K562 (cell line): ENCODE results near the gene NFYC. TPM values are rescaled to one million over a fixed set of nuclear protein-coding genes. Genes with fewer than 3 reads are reported as not detected.

ENCODE experiments used
- EHMT2 ChIP-seq: fragments of 450-650 bp; IDR thresholded peaks from 2 replicates; pipeline ENCODE4 v1.6.1; 2018; ENCODE audit warnings: antibody characterized with exemption
- HES1 ChIP-seq: fragments of 450-650 bp; IDR thresholded peaks from 2 replicates; pipeline ENCODE4 v1.6.1; 2016; ENCODE audit warnings: low read depth, mild to moderate bottlenecking, moderate library complexity
- JUNB ChIP-seq: fragments of 450-650 bp; formaldehyde crosslinking; conservative IDR thresholded peaks from 2 replicates; pipeline ENCODE4 v1.4.0; 2020; ENCODE audit warnings: mild to moderate bottlenecking
- MCM7 ChIP-seq, 2 experiments: fragments of 450-650 bp; IDR thresholded peaks; 2 replicates each; pipeline ENCODE4 v1.6.1; 2016 to 2018
- NR4A1 ChIP-seq, 2 experiments: fragments of 250-450 bp in 1 of 2; fragments of 450-650 bp in 1 of 2; sonication (Bioruptor Pico) in 1 of 2; IDR thresholded peaks; 2 replicates each; pipeline versions ENCODE4 v1.4.0 to v1.6.1; 2016 to 2020; ENCODE audit warnings: mild to moderate bottlenecking in 2 of 2, missing compliant biosample characterization in 1 of 2, missing genetic modification characterization in 1 of 2, moderate library complexity in 1 of 2
- PHF21A ChIP-seq: fragments of 450-650 bp; IDR thresholded peaks from 2 replicates; pipeline ENCODE4 v1.6.1; 2017; ENCODE audit warnings: low read depth, borderline replicate concordance
- RBM25 ChIP-seq: fragments of 200-400 bp; formaldehyde crosslinking; IDR thresholded peaks from 2 replicates; pipeline ENCODE4 v1.6.1; 2018; ENCODE audit warnings: low read length, low read depth, moderate library complexity; ENCODE audit not compliant: severe bottlenecking
- SAFB ChIP-seq: fragments of 200-400 bp; formaldehyde crosslinking; IDR thresholded peaks from 2 replicates; pipeline ENCODE4 v1.6.1; 2017; ENCODE audit warnings: low read depth, low read length, borderline replicate concordance
- WHSC1 ChIP-seq: IDR thresholded peaks from one replicate; pipeline ENCODE4 v1.6.1; 2012; ENCODE audit warnings: low read length, control low read depth, inconsistent platforms
- ZBTB34 ChIP-seq: fragments of 250-450 bp; sonication (Bioruptor Pico); IDR thresholded peaks from 2 replicates; pipeline ENCODE4 v1.8.0; 2021; ENCODE audit warnings: mild to moderate bottlenecking, moderate library complexity
- ZBTB40 ChIP-seq, 2 experiments: fragments of 450-650 bp in 1 of 2; sonication (generic) in 1 of 2; formaldehyde crosslinking in 1 of 2; IDR thresholded peaks; 2 replicates each; pipeline versions ENCODE4 v1.7.1 to v1.9.0; 2016 to 2022; ENCODE audit warnings: inconsistent platforms in 1 of 2, mild to moderate bottlenecking in 1 of 2, missing genetic modification reagents in 1 of 2
- ZNF174 ChIP-seq: fragments of 250-450 bp; sonication (Bioruptor Pico); IDR thresholded peaks from 2 replicates; pipeline ENCODE4 v1.4.0; 2020; ENCODE audit warnings: mild to moderate bottlenecking
- polyA plus RNA-seq, 8 experiments: library from polyadenylated mRNA; depleted of rRNA in 4 of 8; stranded (reverse) in 5 of 8; unstranded in 3 of 8; fragments of >200 nt; fragmentation: Nextera tagmentation in 2 of 8; fragmentation: Illumina TruSeq in 1 of 8; extraction: Ambion mirVana in 2 of 8; extraction: Trizol in 1 of 8; gene quantifications; 2 replicates each; pipeline versions ENCODE4 v1.2.1 to v1.2.3, GENCODE V29; 2011 to 2014; ENCODE audit warnings: inconsistent platforms in 1 of 8, missing spikeins in 1 of 8
- total RNA-seq, 7 experiments: library from RNA; depleted of rRNA in 6 of 7; stranded (reverse); fragments of >200 nt in 6 of 7; fragmentation: Illumina TruSeq in 2 of 7; extraction: Trizol in 2 of 7; gene quantifications; 2 replicates each; pipeline versions ENCODE4 v1.2.1 to v1.2.3, GENCODE V29; 2011 to 2021; ENCODE audit warnings: low replicate concordance in 1 of 7

NFYC gene
- total and polyA plus RNA-seq, 9 of the 15 experiments (the other 6 are each of a cell fraction or from before 2014, with no cell fraction given): 4.8 to 59.8 (median 41.1) TPM

GRCh38 chr1:40691538-40692428 lies at the start of gene NFYC (continued):
- TF ChIP-seq ZBTB40 (IDR thresholded peaks at IDR 0.05) (no peak; the same call in 1 of the 2 replicates), ZBTB40 (CRISPR knock-in tag; IDR thresholded peaks at IDR 0.05) (0 out of 2 replicates have a peak, but pooled peaks have one; percentile 49), MCM7 (IDR thresholded peaks at IDR 0.05) (no peak), JUNB (no peak), HES1 (no peak), NR4A1 (CRISPR knock-in tag; IDR thresholded peaks at IDR 0.05) (peak; percentile 93; the same call in 1 of the 2 replicates), NR4A1 (tag; IDR thresholded peaks at IDR 0.05) (peak; percentile 94), PHF21A (peak; percentile 85; the same call in 1 of the 2 replicates), ZBTB34 (CRISPR knock-in tag) (no peak), WHSC1 (no peak), EHMT2 (no peak), RBM25 (peak; percentile 99), ZNF174 (CRISPR knock-in tag) (no peak), SAFB (peak; percentile 52; the same call in 1 of the 2 replicates)
